Lower lobe of right lung (tissue), 2 donors: Measurements from ENCODE around the gene TRMT1. TPM values are rescaled to one million over a fixed set of nuclear protein-coding genes. Genes with fewer than 3 reads are reported as not detected.
A peak's percentile ranks its signal among the peaks of the same experiment; 100 is the strongest.

Source experiments
- ATAC-seq, 2 donors: fragments of 200-7000 bp; cut with Tn5 transposase; one replicate each; pipeline ENCODE4 v1.9.1; 2020 to 2022; ENCODE audit warnings: mild to moderate bottlenecking in 2 of 2, moderate library complexity in 2 of 2
- DNase-seq: peaks from one replicate; pipeline ENCODE4 v3.0.0-alpha.2; 2020
- H3K27ac ChIP-seq: fragments of 200-600 bp; one replicate; pipeline ENCODE4 v1.8.0; 2022
- H3K27me3 ChIP-seq: fragments of 200-600 bp; one replicate; pipeline ENCODE4 v1.8.0; 2022; ENCODE audit warnings: low read depth
- H3K36me3 ChIP-seq: fragments of 200-600 bp; one replicate; pipeline ENCODE4 v1.8.0; 2022; ENCODE audit warnings: mild to moderate bottlenecking
- H3K4me1 ChIP-seq: fragments of 200-600 bp; one replicate; pipeline ENCODE4 v1.8.0; 2022
- H3K4me3 ChIP-seq: fragments of 200-600 bp; one replicate; pipeline ENCODE4 v1.8.0; 2022; ENCODE audit warnings: mild to moderate bottlenecking
- H3K9me3 ChIP-seq: fragments of 200-600 bp; one replicate; pipeline ENCODE4 v1.8.0; 2022
- CTCF ChIP-seq: fragments of 200-600 bp; IDR thresholded peaks from one replicate; pipeline ENCODE4 v1.8.0; 2022; ENCODE audit warnings: antibody characterized with exemption, mild to moderate bottlenecking
- intact Hi-C: fragments of 100-400 bp; cut with DNase I; formaldehyde crosslinking; loops from one replicate; pipeline ENCODE4 v1.11.0; 2022
- total RNA-seq: library from RNA; stranded (reverse); fragmentation: NEBNext Ultra II Directional; extraction: Animal tissue kit (Norgen Biotek cat#: 25700); gene quantifications from one replicate; pipeline ENCODE4 v1.2.1, GENCODE V29; 2021
- donor health status: DM: no; HTN: yes; CAD: no; lungs with severe emphysema.

The TRMT1 gene
- total RNA-seq, 1 donor from 2014 or later = 29.3 TPM

GRCh38 chr19:13154241-13154778 lies 37.8 kb upstream of the TRMT1 start:
- Histone ChIP-seq H3K27me3 (no peaks in the 10 kb centered on the region), H3K4me3 (peak overlapping the region; percentile 97), H3K4me1 (peaks cover 26% of the 10 kb centered on the region), H3K36me3 (no peaks in the 10 kb centered on the region), H3K27ac (peak overlapping the region; percentile 100), H3K9me3 (no peaks in the 10 kb centered on the region)
- intact Hi-C loops = no loop called here
- DNase-seq (peak; percentile 98), ATAC-seq (peak; percentile 34 to 43)
- no peak for TF ChIP-seq CTCF

GRCh38 chr19:13153569-13154240 lies 37.2 kb upstream of the TRMT1 start:
- H3K4me1 ChIP-seq = peaks cover 29% of the 10 kb centered on the region
- DNase-seq (no peak), ATAC-seq (no peak)
- H3K36me3 ChIP-seq = no peaks in the 10 kb centered on the region
- H3K9me3 ChIP-seq = no peaks in the 10 kb centered on the region
- peak overlapping the region; percentile 100 for H3K27ac ChIP-seq
- peak overlapping the region; percentile 97 for H3K4me3 ChIP-seq
- TF ChIP-seq CTCF = no peak
- intact Hi-C loops = no loop called here
- H3K27me3 ChIP-seq = no peaks in the 10 kb centered on the region

- peak overlapping the region; percentile 97 for H3K4me3 ChIP-seq
- DNase-seq (peak; percentile 96), ATAC-seq (peak; percentile 57 to 68)
- H3K27ac ChIP-seq = peak overlapping the region; percentile 100
- no peaks in the 10 kb centered on the region for H3K9me3 ChIP-seq
- no peak for TF ChIP-seq CTCF
- no peaks in the 10 kb centered on the region for H3K36me3 ChIP-seq
- H3K4me1 ChIP-seq = peaks cover 35% of the 10 kb centered on the region
- H3K27me3 ChIP-seq = no peaks in the 10 kb centered on the region
- intact Hi-C loops = no loop called here
Observed at GRCh38 chr19:13152974-13153568, 36.5 kb upstream of the TRMT1 start.

- peak in 1 of 2 donors; percentile 0 for ATAC-seq
Observed at GRCh38 chr19:13152356-13152973, 35.9 kb upstream of the TRMT1 start.

More at GRCh38 chr19:13152356-13152973, 35.9 kb upstream of the TRMT1 start:
- Histone ChIP-seq H3K9me3 (no peaks in the 10 kb centered on the region), H3K27me3 (no peaks in the 10 kb centered on the region), H3K4me1 (peaks cover 37% of the 10 kb centered on the region), H3K4me3 (peak overlapping the region; percentile 97), H3K27ac (peak overlapping the region; percentile 100), H3K36me3 (no peaks in the 10 kb centered on the region)
- intact Hi-C loops = no loop called here
- no peak for DNase-seq
- no peak for TF ChIP-seq CTCF
